SK-N-SH (cell line): ENCODE measurements around the gene EVA1B. TPM values are rescaled to one million over a fixed set of nuclear protein-coding genes. Genes with fewer than 3 reads are reported as not detected.

Experiments used
- CTCF ChIA-PET: fragments of 300-600, 350-600 bp; formaldehyde crosslinking; extraction: SDS; loops from one replicate; lab custom pipeline; 2021; lab: Yijun Ruan, JAX
- POLR2A ChIA-PET: fragments of 350-600 bp; sonication (Branson Sonifier 250); formaldehyde crosslinking; extraction: SDS; loops from one replicate; lab custom pipeline; 2020; ENCODE audit warnings: antibody characterized with exemption, inconsistent platforms; lab: Yijun Ruan, JAX
- DNase-seq: peaks from one replicate; pipeline ENCODE4 v3.0.0; 2012
- H2AFZ ChIP-seq: fragments of 200-600 bp; sonication (generic); 2 replicates; pipeline ENCODE4 v1.8.1; 2016; ENCODE audit warnings: antibody characterized with exemption, mild to moderate bottlenecking, low read depth
- H3F3A ChIP-seq: fragments of 200-600 bp; sonication (generic); replicated peaks from 2 replicates; pipeline ENCODE3; 2016; ENCODE audit warnings: antibody characterized with exemption, mild to moderate bottlenecking; ENCODE audit not compliant: insufficient read depth
- H3K27ac ChIP-seq, 2 experiments: fragments of 200-500 bp in 1 of 2; fragments of 200-600 bp in 1 of 2; sonication (Bioruptor generic) in 1 of 2; sonication (generic), shearing (Covaris generic) in 1 of 2; 2 replicates each; pipeline versions ENCODE4 v1.5.1 to v1.6.1; 2014 to 2016; ENCODE audit warnings: low read depth in 2 of 2, inconsistent platforms in 1 of 2, low read length in 1 of 2, mild to moderate bottlenecking in 1 of 2, mixed read lengths in 1 of 2
- H3K27me3 ChIP-seq: fragments of 200-600 bp; sonication (generic), shearing (Covaris generic); 2 replicates; pipeline ENCODE4 v1.6.1; 2016; ENCODE audit warnings: mixed run types; ENCODE audit not compliant: insufficient read depth
- H3K36me3 ChIP-seq, 2 experiments: fragments of 200-500 bp in 1 of 2; fragments of 200-600 bp in 1 of 2; sonication (Bioruptor generic) in 1 of 2; sonication (generic) in 1 of 2; replicated peaks in 1 of 2; 2 replicates each; pipeline versions ENCODE3 to v1.5.1; 2014 to 2016; ENCODE audit warnings: low read length in 1 of 2, mild to moderate bottlenecking in 1 of 2; ENCODE audit not compliant: insufficient read depth in 2 of 2, control insufficient read depth in 1 of 2
- H3K4me1 ChIP-seq, 2 experiments: fragments of 200-500 bp in 1 of 2; fragments of 200-600 bp in 1 of 2; sonication (Bioruptor generic) in 1 of 2; sonication (generic), shearing (Covaris generic) in 1 of 2; 2 replicates each; pipeline versions ENCODE4 v1.5.1 to v1.6.1; 2014 to 2016; ENCODE audit warnings: low read depth in 1 of 2, low read length in 1 of 2, mixed run types in 1 of 2; ENCODE audit not compliant: insufficient read depth in 2 of 2, control insufficient read depth in 1 of 2
- H3K4me2 ChIP-seq: fragments of 200-600 bp; sonication (generic), shearing (Covaris generic); 2 replicates; pipeline ENCODE4 v1.6.1; 2017; ENCODE audit warnings: mixed run types
- H3K4me3 ChIP-seq, 2 experiments: fragments of 200-500 bp in 1 of 2; fragments of 200-600 bp in 1 of 2; sonication (Bioruptor generic) in 1 of 2; sonication (generic), shearing (Covaris generic) in 1 of 2; 2 replicates each; pipeline versions ENCODE4 v1.5.1 to v1.8.1; 2014 to 2016; ENCODE audit warnings: low read depth in 2 of 2, inconsistent platforms in 1 of 2, low read length in 1 of 2, mild to moderate bottlenecking in 1 of 2, mixed read lengths in 1 of 2, moderate library complexity in 1 of 2
- H3K79me2 ChIP-seq: fragments of 200-600 bp; sonication (generic); 2 replicates; pipeline ENCODE4 v1.8.1; 2017; ENCODE audit warnings: mild to moderate bottlenecking; ENCODE audit not compliant: insufficient read depth
- H3K9ac ChIP-seq: fragments of 200-600 bp; sonication (generic); 2 replicates; pipeline ENCODE4 v1.6.1; 2017; ENCODE audit warnings: mixed run types
- H3K9me2 ChIP-seq: fragments of 200-600 bp; sonication (generic); 2 replicates; pipeline ENCODE4 v1.6.1; 2017; ENCODE audit warnings: mixed run types
- H3K9me3 ChIP-seq: fragments of 200-600 bp; sonication (generic); 2 replicates; pipeline ENCODE4 v1.6.1; 2017; ENCODE audit warnings: mixed run types, mild to moderate bottlenecking, moderate library complexity
- H4K20me1 ChIP-seq: fragments of 200-600 bp; sonication (generic); 2 replicates; pipeline ENCODE4 v1.6.1; 2017; ENCODE audit warnings: mild to moderate bottlenecking, mixed run types; ENCODE audit not compliant: insufficient read depth
- CTCF ChIP-seq: fragments of 200-600 bp; sonication (generic); IDR thresholded peaks from 2 replicates; pipeline ENCODE4 v1.6.1; 2017; ENCODE audit warnings: antibody characterized with exemption, mild to moderate bottlenecking, moderate library complexity
- FOSL2 ChIP-seq: IDR thresholded peaks from 2 replicates; pipeline ENCODE4 v1.4.0; 2012; ENCODE audit warnings: low read depth, mild to moderate bottlenecking, moderate library complexity, borderline replicate concordance
- FOXJ3 ChIP-seq: sonication (generic); formaldehyde crosslinking; IDR thresholded peaks from 2 replicates; pipeline ENCODE4 v1.5.1; 2020; ENCODE audit warnings: mild to moderate bottlenecking, missing genetic modification reagents
- GABPA ChIP-seq: IDR thresholded peaks from 2 replicates; pipeline ENCODE4 v1.4.0; 2012; ENCODE audit warnings: low read depth, mild to moderate bottlenecking
- MAX ChIP-seq: IDR thresholded peaks from 2 replicates; pipeline ENCODE4 v1.4.0; 2012; ENCODE audit warnings: low read depth
- NFIC ChIP-seq: IDR thresholded peaks from 2 replicates; pipeline ENCODE4 v1.4.0; 2012; ENCODE audit warnings: borderline replicate concordance
- NRF1 ChIP-seq: IDR thresholded peaks from 2 replicates; pipeline ENCODE4 v1.6.1; 2012; ENCODE audit warnings: low read depth, mild to moderate bottlenecking, low read length
- POLR2AphosphoS5 ChIP-seq: IDR thresholded peaks from 2 replicates; pipeline ENCODE4 v1.6.1; 2012; ENCODE audit warnings: low read depth, low read length
- RFX5 ChIP-seq: IDR thresholded peaks from 2 replicates; pipeline ENCODE4 v1.6.1; 2012; ENCODE audit warnings: mild to moderate bottlenecking, improper control_type of control experiment, low read length
- SIN3A ChIP-seq: IDR thresholded peaks from 2 replicates; pipeline ENCODE4 v1.6.1; 2012; ENCODE audit warnings: low read depth, mild to moderate bottlenecking, low read length, moderate library complexity, borderline replicate concordance
- TAF1 ChIP-seq: IDR thresholded peaks from 2 replicates; pipeline ENCODE4 v1.6.1; 2012; ENCODE audit warnings: low read depth, mild to moderate bottlenecking, low read length, moderate library complexity, borderline replicate concordance
- TEAD4 ChIP-seq: IDR thresholded peaks from 2 replicates; pipeline ENCODE4 v1.4.0; 2012; ENCODE audit warnings: mild to moderate bottlenecking, borderline replicate concordance; ENCODE audit not compliant: insufficient read depth
- USF2 ChIP-seq: fragments of 150-350 bp; IDR thresholded peaks from 2 replicates; pipeline ENCODE4 v1.6.1; 2017; ENCODE audit warnings: antibody characterized with exemption, low read length, low read depth, borderline replicate concordance
- WGBS: methylation state at CpG from one replicate; pipeline ENCODE4 v1.1.6; 2017; ENCODE audit warnings: low lambda C conversion rate; 5-methylcytosine and 5-hydroxymethylcytosine counted together
- polyA plus RNA-seq, 3 experiments: library from polyadenylated mRNA; depleted of rRNA; stranded (reverse); fragments of >200 nt; gene quantifications; 2 replicates each; pipeline ENCODE4 v1.2.3, GENCODE V29; 2012

Gene EVA1B
- 34.1 and 38.9 TPM in 2 replicates for polyA plus RNA-seq (2012; rRNA removed)
- polyA plus RNA-seq (2012; cell fraction: cytosol; rRNA removed) = 18.8 and 34.7 TPM in 2 replicates
- polyA plus RNA-seq (2012; cell fraction: nucleus; rRNA removed) = 15.4 and 32.2 TPM in 2 replicates

DNA sequence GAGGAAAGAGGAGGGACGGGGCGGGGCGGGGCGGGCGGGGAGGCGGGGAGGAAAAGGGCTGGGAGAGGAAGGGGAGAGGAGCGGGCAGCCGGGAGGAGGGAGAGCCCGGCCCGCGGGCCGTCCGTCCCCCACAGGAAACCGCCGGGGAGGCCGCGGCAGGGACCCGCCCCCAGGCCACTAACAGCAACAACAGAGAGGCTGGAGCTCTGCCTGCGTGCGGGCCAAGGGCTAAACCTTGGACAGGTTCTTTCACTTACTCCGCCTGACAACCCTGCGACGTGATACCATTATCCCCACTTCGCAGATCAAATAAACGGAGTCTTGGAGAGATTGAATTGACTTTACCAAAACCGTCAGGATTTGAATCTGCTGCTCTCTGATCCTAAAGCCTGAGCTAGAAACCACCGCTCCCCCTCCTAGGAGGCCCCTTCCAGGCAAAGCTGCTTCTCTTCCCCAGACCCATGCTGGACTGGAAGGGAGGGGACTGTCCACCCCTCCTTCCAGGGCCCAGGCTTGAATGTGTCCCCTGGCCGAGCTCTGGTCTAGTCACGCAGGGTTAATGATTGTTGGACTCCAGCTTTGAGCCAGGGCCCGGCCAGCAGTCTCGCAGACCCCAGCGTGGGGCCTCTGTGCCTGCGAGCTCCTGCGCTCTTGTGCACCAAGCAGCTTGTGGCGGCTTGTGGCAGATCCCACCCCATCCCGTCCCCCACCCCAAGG lies at the start of gene EVA1B:
Gene EVA1B (minus strand): TSS at position 10 of the 717 bp plus-strand sequence. CDS start 608 bp downstream, outside the sequence.
- peak; percentile 49 for TF ChIP-seq GABPA
- 0 out of 2 replicates have a peak, but pooled peaks have one; percentile 35 for TF ChIP-seq TAF1
- peak; percentile 21; the same call in 1 of the 2 replicates for TF ChIP-seq POLR2AphosphoS5
- TF ChIP-seq USF2 = no peak
- H3K9me2 ChIP-seq = no peaks in the 10 kb centered on the region
- CTCF ChIA-PET = interaction anchor here (0.6 to 5.7 kb wide), 8 partner anchors 17 to 96 kb away, joined by 3 to 29 read pairs (median 5); no protein-coding TSS in a partner anchor
- H4K20me1 ChIP-seq = 0 out of 2 replicates have a peak, but pooled peaks cover 3% of the 10 kb centered on the region
- H3K9me3 ChIP-seq = no peaks in the 10 kb centered on the region
- peak within 1 kb of the TSS; percentile 83 for H3K9ac ChIP-seq
- no peaks in the 10 kb centered on the region for H3K27me3 ChIP-seq
- DNase-seq = peak; percentile 90
- H3K79me2 ChIP-seq = peaks cover 18% of the 10 kb centered on the region; the same call in 1 of the 2 replicates
- H3K36me3 ChIP-seq = peaks cover 0 to 6% of the 10 kb centered on the region in 2 experiments
- H3K4me3 ChIP-seq = peak within 1 kb of the TSS; percentile 78
- peaks cover 5% of the 10 kb centered on the region for H3F3A ChIP-seq
- peak within 1 kb of the TSS; percentile 62 to 70 for H3K27ac ChIP-seq
- POLR2A ChIA-PET = interaction anchor here (0.6 to 1.2 kb wide), 3 partner anchors 34 to 99 kb away, joined by 3 read pairs; partner anchors contain the start of gene THRAP3
- peaks cover 9 to 24% of the 10 kb centered on the region in 2 experiments; a peak in 1 of 4 replicates for H3K4me1 ChIP-seq
- 0 out of 2 replicates have a peak within 1 kb of the TSS, but pooled peaks have one; percentile 65 for H2AFZ ChIP-seq
- 27% methylated on average over 16 of the region's 36 CpGs for WGBS
- H3K4me2 ChIP-seq = peak within 1 kb of the TSS; percentile 90

GRCh38 chr1:36372617-36373016 lies 49.2 kb upstream of the EVA1B start:
- 23% methylated on average over 2 of the region's 3 CpGs for WGBS
- CTCF ChIA-PET = no interaction called here

More at GRCh38 chr1:36372617-36373016, 49.2 kb upstream of the EVA1B start:
- no peaks in the 10 kb centered on the region for H3K9me2 ChIP-seq
- H4K20me1 ChIP-seq = no peaks in the 10 kb centered on the region
- no peak overlapping the region for H2AFZ ChIP-seq
- TF ChIP-seq USF2 (no peak), NFIC (no peak), RFX5 (no peak), FOSL2 (no peak), NRF1 (no peak), FOXJ3 (CRISPR knock-in tag) (no peak), MAX (no peak), CTCF (no peak), SIN3A (no peak), TEAD4 (no peak), TAF1 (no peak), POLR2AphosphoS5 (no peak)
- no peaks in the 10 kb centered on the region for H3K27me3 ChIP-seq
- H3K9ac ChIP-seq = peak overlapping the region; percentile 74
- H3K4me1 ChIP-seq = peaks cover 40 to 55% of the 10 kb centered on the region in 2 experiments
- peaks cover 80% of the 10 kb centered on the region for H3K79me2 ChIP-seq
- POLR2A ChIA-PET = no interaction called here
- H3K27ac ChIP-seq = peak overlapping the region; percentile 98 to 99
- H3K36me3 ChIP-seq = peaks cover 0 to 19% of the 10 kb centered on the region in 2 experiments
- H3K4me2 ChIP-seq = peak overlapping the region; percentile 78
- H3F3A ChIP-seq = peaks cover 60% of the 10 kb centered on the region
- DNase-seq = no peak
- H3K9me3 ChIP-seq = no peaks in the 10 kb centered on the region
- no peak overlapping the region; a peak in 1 of 4 replicates for H3K4me3 ChIP-seq
